Measurements from ENCODE around the gene RNF152. TPM values are rescaled to one million over a fixed set of nuclear protein-coding genes. Genes with fewer than 3 reads are reported as not detected.

Gene RNF152
- polyA plus RNA-seq, 1 of the 3 experiments (the other 2 are of a cell fraction), result 6.6 TPM

DNA sequence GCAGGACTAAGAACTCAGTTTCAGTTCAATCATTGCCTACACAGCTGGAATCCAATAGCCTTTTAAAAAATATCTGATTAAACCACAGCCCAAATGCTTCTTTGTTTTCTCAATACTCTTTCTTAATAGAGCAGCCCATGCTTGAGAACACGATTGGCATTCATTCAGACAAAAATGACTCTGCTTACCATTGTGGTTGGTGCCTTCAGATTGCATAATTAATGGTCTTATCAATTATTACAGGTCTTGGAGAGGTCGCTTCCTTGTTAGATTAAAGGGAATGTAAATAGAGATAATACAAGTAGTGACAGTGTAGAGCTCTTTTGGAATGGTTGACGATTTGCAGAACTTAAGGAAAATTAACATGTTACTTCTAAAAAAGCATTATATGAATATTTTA, 107.2 kb downstream of the RNF152 start:
- Histone ChIP-seq H3F3A (replicated peaks; ENCODE audit: insufficient read depth) (no peaks in the 10 kb centered on the region), H3K27ac (ENCODE audit: low read depth in 2 of 2, low read length in 1 of 2) (no peak overlapping the region), H3K79me2 (ENCODE audit: insufficient read depth) (no peaks in the 10 kb centered on the region), H3K9me3 (0 out of 2 replicates have a peak, but pooled peaks cover 8% of the 10 kb centered on the region), H3K4me2 (no peak overlapping the region), H3K36me3 (replicated peaks in 1 of 2; ENCODE audit: control insufficient read depth in 1 of 2, insufficient read depth in 2 of 2, low read length in 1 of 2) (no peaks in the 10 kb centered on the region), H3K9me2 (no peaks in the 10 kb centered on the region), H3K4me1 (ENCODE audit: control insufficient read depth in 1 of 2, insufficient read depth in 2 of 2, low read depth in 1 of 2, low read length in 1 of 2) (peaks cover 0 to 4% of the 10 kb centered on the region in 2 experiments; a peak in 2 of 4 replicates), H4K20me1 (ENCODE audit: insufficient read depth) (no peaks in the 10 kb centered on the region), H3K27me3 (ENCODE audit: insufficient read depth) (no peaks in the 10 kb centered on the region), H2AFZ (ENCODE audit: low read depth) (no peak overlapping the region), H3K9ac (no peak overlapping the region), H3K4me3 (ENCODE audit: low read depth in 2 of 2, low read length in 1 of 2) (no peak overlapping the region)
- WGBS (ENCODE audit: low lambda C conversion rate), result 51% methylated on average over 3 of the region's 3 CpGs
- no peak for DNase-seq
- TF ChIP-seq, protein P1, sequence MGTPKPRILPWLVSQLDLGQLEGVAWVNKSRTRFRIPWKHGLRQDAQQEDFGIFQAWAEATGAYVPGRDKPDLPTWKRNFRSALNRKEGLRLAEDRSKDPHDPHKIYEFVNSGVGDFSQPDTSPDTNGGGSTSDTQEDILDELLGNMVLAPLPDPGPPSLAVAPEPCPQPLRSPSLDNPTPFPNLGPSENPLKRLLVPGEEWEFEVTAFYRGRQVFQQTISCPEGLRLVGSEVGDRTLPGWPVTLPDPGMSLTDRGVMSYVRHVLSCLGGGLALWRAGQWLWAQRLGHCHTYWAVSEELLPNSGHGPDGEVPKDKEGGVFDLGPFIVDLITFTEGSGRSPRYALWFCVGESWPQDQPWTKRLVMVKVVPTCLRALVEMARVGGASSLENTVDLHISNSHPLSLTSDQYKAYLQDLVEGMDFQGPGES (IDR thresholded peaks at IDR 0.05; ENCODE audit: low read depth, low read length), result no peak
- TF ChIP-seq POLR2AphosphoS5 (IDR thresholded peaks at IDR 0.05; ENCODE audit: low read depth, low read length) (no peak), RAD21 (IDR thresholded peaks at IDR 0.05; ENCODE audit: low read length) (no peak), RFX5 (IDR thresholded peaks at IDR 0.05; ENCODE audit: low read length) (no peak), TEAD4 (IDR thresholded peaks at IDR 0.05; ENCODE audit: borderline replicate concordance, insufficient read depth) (no peak), YY1 (IDR thresholded peaks at IDR 0.05; ENCODE audit: low read depth) (no peak), EZH2phosphoT487 (IDR thresholded peaks at IDR 0.05; ENCODE audit: borderline replicate concordance, low read depth) (no peak), NFIC (IDR thresholded peaks at IDR 0.05; ENCODE audit: borderline replicate concordance) (no peak), NRF1 (IDR thresholded peaks at IDR 0.05; ENCODE audit: low read depth, low read length) (no peak), ELF1 (IDR thresholded peaks at IDR 0.05) (no peak), RCOR1 (IDR thresholded peaks at IDR 0.05; ENCODE audit: low read length) (no peak), EP300 (IDR thresholded peaks at IDR 0.05; ENCODE audit: borderline replicate concordance in 1 of 2, low read depth in 1 of 2, low read length in 1 of 2) (no peak), MEF2A (IDR thresholded peaks at IDR 0.05; ENCODE audit: borderline replicate concordance, low read depth) (no peak), JUND (IDR thresholded peaks at IDR 0.05) (no peak), FOXJ3 (CRISPR knock-in tag; IDR thresholded peaks at IDR 0.05) (no peak)
- TF ChIP-seq, protein P2, sequence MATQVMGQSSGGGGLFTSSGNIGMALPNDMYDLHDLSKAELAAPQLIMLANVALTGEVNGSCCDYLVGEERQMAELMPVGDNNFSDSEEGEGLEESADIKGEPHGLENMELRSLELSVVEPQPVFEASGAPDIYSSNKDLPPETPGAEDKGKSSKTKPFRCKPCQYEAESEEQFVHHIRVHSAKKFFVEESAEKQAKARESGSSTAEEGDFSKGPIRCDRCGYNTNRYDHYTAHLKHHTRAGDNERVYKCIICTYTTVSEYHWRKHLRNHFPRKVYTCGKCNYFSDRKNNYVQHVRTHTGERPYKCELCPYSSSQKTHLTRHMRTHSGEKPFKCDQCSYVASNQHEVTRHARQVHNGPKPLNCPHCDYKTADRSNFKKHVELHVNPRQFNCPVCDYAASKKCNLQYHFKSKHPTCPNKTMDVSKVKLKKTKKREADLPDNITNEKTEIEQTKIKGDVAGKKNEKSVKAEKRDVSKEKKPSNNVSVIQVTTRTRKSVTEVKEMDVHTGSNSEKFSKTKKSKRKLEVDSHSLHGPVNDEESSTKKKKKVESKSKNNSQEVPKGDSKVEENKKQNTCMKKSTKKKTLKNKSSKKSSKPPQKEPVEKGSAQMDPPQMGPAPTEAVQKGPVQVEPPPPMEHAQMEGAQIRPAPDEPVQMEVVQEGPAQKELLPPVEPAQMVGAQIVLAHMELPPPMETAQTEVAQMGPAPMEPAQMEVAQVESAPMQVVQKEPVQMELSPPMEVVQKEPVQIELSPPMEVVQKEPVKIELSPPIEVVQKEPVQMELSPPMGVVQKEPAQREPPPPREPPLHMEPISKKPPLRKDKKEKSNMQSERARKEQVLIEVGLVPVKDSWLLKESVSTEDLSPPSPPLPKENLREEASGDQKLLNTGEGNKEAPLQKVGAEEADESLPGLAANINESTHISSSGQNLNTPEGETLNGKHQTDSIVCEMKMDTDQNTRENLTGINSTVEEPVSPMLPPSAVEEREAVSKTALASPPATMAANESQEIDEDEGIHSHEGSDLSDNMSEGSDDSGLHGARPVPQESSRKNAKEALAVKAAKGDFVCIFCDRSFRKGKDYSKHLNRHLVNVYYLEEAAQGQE (IDR thresholded peaks at IDR 0.05; ENCODE audit: low read depth, low read length), result no peak
- TF ChIP-seq, protein P3, sequence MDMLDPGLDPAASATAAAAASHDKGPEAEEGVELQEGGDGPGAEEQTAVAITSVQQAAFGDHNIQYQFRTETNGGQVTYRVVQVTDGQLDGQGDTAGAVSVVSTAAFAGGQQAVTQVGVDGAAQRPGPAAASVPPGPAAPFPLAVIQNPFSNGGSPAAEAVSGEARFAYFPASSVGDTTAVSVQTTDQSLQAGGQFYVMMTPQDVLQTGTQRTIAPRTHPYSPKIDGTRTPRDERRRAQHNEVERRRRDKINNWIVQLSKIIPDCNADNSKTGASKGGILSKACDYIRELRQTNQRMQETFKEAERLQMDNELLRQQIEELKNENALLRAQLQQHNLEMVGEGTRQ (IDR thresholded peaks at IDR 0.05; ENCODE audit: borderline replicate concordance, low read depth, low read length), result no peak
- TF ChIP-seq, protein P4, sequence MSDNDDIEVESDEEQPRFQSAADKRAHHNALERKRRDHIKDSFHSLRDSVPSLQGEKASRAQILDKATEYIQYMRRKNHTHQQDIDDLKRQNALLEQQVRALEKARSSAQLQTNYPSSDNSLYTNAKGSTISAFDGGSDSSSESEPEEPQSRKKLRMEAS (IDR thresholded peaks at IDR 0.05; ENCODE audit: low read depth), result no peak
- CTCF ChIA-PET, result interaction anchor here (1.2 kb wide), 1 partner anchor 203 kb away, joined by 3 read pairs; no protein-coding TSS in a partner anchor
- POLR2A ChIA-PET, result no interaction called here
